RCC 7860 (cell line): ENCODE results near the gene PATJ.

Experiments used
- DNase-seq: peaks from one replicate; pipeline ENCODE4 v3.0.0-alpha.2; 2015; ENCODE audit warnings: low spot score
- FAIRE-seq: peaks from 2 replicates; lab custom pipeline; 2012; peaks lifted over from hg19 to GRCh38; lab: Jason Lieb, UNC

Gene PATJ

GRCh38 chr1:61979729-61980128 lies 237.4 kb downstream of the PATJ start:
- DNase-seq = no peak
- FAIRE-seq = no peak

- FAIRE-seq (no peak), DNase-seq (no peak)
Measured at GRCh38 chr1:61980561-61980960, 238.3 kb downstream of the PATJ start.

- no peak for FAIRE-seq
- DNase-seq = no peak
Measured at GRCh38 chr1:61981870-61982660, 239.8 kb downstream of the PATJ start.

- FAIRE-seq (no peak), DNase-seq (no peak)
Measured at GRCh38 chr1:61983236-61983635, 241.0 kb downstream of the PATJ start.

DNA sequence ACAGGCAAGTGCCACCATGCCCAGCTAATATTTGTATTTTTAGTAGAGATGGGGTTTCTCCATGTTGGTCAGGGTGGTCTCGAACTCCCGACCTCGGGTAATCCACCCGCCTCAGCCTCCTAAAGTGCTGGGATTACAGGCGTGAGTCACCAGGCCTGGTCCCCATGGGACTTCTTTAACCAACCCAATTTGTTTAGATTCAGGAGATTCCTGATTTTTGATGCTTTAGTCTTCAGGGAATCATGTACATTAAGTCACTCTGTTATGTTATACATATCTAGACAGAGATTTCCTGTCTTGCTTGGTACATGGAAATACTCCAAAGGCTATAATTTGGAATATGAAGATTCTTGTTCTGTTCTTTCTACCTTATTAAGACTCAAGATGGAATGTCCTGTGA lies 250.0 kb downstream of the PATJ start:
- no peak for DNase-seq
- no peak for FAIRE-seq

GRCh38 chr1:61993331-61993961 lies 251.2 kb downstream of the PATJ start:
- no peak for DNase-seq

DNA sequence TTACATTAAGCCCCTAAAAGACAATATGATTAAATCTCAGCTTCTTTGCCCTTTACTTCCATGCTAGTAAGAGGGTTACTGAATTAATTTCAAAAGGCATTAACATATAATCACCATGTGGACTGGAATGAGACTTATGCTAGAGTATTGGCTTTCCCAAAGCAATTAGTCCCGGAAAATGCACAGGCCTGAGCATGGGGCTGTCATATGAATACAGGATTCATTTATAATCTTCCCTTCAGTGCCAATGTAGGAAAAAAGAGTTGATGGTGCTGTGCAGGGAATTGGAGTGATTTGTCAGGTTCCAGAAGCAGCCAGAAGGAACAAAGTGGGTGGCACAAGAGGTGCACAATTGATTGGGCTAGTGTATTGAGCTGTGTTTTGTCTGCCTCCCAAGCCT lies 253.4 kb downstream of the PATJ start:
- FAIRE-seq = no peak
- no peak for DNase-seq

More at GRCh38 chr1:61993331-61993961, 251.2 kb downstream of the PATJ start:
- FAIRE-seq = no peak

GRCh38 chr1:61997123-61997522 lies 254.8 kb downstream of the PATJ start:
- DNase-seq (no peak), FAIRE-seq (no peak)

DNA sequence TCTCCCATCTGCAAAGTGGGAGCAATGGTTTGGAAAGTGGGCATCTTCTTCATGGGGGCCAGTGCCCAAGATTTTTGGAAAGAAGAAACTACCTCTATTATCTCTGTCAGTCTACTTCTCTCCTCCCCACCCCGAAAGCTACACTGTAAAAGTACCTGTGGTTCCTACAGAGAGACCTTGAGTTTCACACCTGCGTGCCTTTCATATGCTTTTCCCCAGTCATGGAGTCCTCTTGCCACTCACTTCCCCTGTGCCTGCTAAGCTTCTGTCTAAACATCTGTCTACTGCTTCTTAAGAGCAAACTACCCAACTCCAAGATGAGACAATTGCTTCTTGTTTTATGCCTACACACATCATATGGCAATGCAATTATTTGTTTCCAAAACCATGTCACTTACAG lies 261.5 kb downstream of the PATJ start:
- FAIRE-seq (no peak), DNase-seq (no peak)

GRCh38 chr1:62006690-62007089 lies 264.4 kb downstream of the PATJ start:
- FAIRE-seq = no peak

GRCh38 chr1:62011006-62011405 lies 268.7 kb downstream of the PATJ start:
- no peak for DNase-seq
- no peak for FAIRE-seq

More at GRCh38 chr1:62006690-62007089, 264.4 kb downstream of the PATJ start:
- DNase-seq = no peak

DNA sequence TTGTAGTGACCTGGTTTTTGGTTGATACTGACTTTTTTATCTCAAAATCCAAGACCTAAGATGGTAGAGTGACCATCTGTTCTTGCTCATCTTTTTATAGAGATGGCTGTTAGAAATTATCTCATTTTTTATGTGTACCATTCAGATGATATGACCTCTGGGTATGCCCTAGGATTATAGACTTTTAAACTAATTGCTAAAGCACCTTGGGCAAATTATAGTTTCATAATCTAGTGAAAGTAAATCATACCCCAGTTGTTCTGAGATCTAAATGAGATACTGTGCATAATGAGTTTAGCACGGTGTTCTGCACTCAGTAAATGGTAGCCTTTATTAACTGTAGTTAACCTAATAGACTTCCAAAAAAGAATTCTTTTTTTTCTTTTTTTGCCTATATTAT lies 269.8 kb downstream of the PATJ start:
- DNase-seq (no peak), FAIRE-seq (no peak)

DNA sequence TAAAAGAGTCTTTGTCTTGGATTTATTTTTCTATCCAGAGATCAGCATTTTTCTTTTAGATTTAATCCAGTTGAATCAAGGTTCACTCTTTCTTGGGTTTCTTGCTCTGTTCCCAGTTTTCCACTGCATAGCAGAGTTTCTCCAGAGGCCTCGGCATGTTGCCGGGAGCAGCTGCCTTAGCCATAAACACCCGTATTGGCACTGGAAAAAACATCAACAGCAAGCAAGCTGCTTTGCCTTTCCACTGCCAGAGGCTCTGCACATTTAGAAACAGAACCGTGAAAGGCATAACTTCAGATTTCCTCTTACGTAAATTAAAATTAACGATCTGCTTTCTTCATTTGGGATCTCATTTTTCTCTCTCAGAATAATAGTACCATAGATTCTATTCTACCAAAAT lies 270.6 kb downstream of the PATJ start:
- FAIRE-seq = no peak
- no peak for DNase-seq

DNA sequence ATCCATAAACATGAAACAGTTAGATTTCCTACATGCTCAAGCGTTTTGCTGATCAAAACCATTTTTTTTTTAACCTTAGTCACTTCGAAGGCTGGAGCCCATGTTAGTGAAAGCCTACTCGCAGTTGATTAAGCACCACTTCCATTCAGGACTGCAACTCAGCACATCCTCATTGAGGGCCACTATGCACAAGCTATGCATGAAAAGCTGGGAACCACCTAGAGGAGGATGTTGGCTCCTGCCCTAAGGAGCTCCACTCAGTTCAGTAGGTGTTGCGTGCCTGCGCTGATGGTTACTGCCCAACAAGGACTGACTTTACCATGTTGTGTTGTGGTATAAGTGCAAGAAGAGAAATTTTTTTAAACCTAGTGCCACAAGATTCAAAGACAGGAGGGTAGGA lies 271.0 kb downstream of the PATJ start:
- DNase-seq (no peak), FAIRE-seq (no peak)

DNA sequence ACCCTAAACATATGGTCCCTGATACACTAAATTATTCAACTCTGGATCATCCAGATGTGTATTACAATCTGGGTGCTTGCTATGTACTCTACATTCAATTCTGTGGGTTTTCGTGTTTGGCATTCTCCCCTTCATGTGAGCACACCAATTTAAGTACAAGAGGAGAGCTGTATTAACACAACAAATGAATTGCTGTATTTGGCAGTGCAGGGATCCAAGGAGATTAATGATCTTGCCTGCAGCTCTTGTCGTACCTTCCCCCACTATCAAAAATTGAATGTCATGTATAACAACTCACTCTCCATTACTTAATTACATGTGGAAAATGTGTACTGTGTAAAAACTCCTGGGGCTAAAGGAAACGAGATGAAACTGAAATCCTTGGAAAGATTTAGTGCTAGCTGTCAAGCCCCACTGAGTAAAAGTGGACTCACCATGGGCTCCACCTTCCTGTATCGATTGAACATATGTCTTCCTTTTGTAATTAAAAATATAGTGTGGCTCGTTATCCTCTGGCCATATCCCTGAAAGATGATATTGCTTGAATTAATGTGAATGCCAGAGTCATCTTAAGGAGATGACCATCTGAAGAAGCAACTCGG lies 280.2 kb downstream of the PATJ start:
- FAIRE-seq (no peak), DNase-seq (no peak)

GRCh38 chr1:62024690-62025089 lies 282.4 kb downstream of the PATJ start:
- DNase-seq = no peak

DNA sequence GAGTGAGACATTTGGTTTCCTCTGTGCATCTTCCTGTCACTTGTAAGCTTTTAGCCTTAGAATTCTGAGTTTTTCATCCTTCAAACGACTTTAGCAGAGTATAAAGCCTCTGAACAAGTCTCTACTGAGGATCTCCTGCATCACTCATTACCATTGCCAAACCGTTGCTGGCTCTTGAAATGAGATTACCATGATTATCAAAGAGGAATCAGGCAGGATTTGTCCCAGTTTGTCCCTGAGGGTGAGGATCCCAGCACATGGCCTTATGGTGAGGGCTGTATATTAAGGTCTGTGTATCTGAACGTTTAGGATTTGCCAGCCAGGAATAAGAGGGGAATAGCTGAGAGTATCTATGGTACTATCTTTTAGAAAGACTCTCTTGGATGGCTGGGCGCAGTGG lies 282.9 kb downstream of the PATJ start:
- no peak for DNase-seq
- FAIRE-seq = no peak

More at GRCh38 chr1:62024690-62025089, 282.4 kb downstream of the PATJ start:
- no peak for FAIRE-seq

DNA sequence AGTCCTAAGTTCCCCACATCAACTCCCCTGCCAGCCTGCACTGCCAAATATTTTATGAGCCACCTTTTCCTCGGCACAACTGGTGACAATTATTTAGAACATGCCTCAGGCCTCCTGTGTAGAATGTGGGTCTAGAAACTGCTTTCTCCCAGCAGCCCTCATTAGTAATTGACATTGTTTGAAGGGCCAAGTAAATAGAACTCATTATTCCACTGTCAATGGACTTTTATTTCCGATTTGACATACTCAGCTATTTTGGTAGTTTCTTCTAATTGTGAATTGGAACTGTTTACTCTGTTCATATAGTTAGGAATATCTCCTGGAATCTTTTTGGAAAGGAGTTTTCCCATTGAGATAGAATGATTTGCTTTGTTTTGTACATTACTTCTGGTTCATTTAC lies 283.6 kb downstream of the PATJ start:
- FAIRE-seq = no peak
- DNase-seq = no peak

GRCh38 chr1:62029704-62030103 lies 287.4 kb downstream of the PATJ start:
- DNase-seq (no peak), FAIRE-seq (no peak)

GRCh38 chr1:62034790-62035189 lies 292.5 kb downstream of the PATJ start:
- no peak for FAIRE-seq
- no peak for DNase-seq

DNA sequence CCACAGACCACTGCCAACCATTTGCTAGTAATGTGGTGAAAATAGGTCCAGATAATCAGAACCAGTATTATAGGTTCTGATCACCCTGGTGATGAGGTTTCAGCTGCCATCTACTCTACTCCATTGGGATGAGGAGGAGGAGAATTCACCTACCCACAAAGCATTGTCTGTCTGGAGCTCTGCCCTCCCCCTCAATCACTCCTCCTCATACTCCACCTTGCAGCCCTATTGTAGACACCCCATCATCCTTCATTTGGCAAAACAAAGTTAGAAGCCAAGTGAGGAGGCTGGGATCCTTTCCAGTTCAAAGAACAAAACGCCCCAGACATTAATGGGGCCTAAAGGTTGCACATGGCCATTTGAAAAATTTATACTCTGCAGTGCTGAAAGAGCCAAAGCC lies 295.0 kb downstream of the PATJ start:
- FAIRE-seq = no peak
- DNase-seq = no peak
